ENCODE measurements around the gene POLR1D. TPM values are rescaled to one million over a fixed set of nuclear protein-coding genes. Genes with fewer than 3 reads are reported as not detected.

POLR1D gene
- total RNA-seq, 1 donor from 2014 or later, result 75.2 TPM

- H3K27me3 Mint-ChIP-seq (ENCODE audit: low read depth), result no peaks in the 10 kb centered on the region
- peak overlapping the region; percentile 5 for H3K27ac Mint-ChIP-seq (ENCODE audit: unreplicated experiment)
- H3K4me1 Mint-ChIP-seq (ENCODE audit: low read depth), result peaks cover 30% of the 10 kb centered on the region
- H3K4me3 Mint-ChIP-seq (ENCODE audit: unreplicated experiment), result no peak overlapping the region
- peaks cover 2% of the 10 kb centered on the region for H3K36me3 Mint-ChIP-seq (ENCODE audit: low read depth)
- no peak for DNase-seq (ENCODE audit: low spot score)
- no peak for TF ChIP-seq CTCF (IDR thresholded peaks at IDR 0.05)
- H3K9me3 Mint-ChIP-seq (ENCODE audit: low read depth), result no peaks in the 10 kb centered on the region
Measured at GRCh38 chr13:27657724-27658123, 36.0 kb downstream of the POLR1D start.

- Mint-ChIP-seq H3K36me3 (ENCODE audit: low read depth) (peaks cover 2% of the 10 kb centered on the region), H3K4me3 (ENCODE audit: unreplicated experiment) (no peak overlapping the region), H3K27ac (ENCODE audit: unreplicated experiment) (peak overlapping the region; percentile 67), H3K27me3 (ENCODE audit: low read depth) (no peaks in the 10 kb centered on the region), H3K4me1 (ENCODE audit: low read depth) (peaks cover 30% of the 10 kb centered on the region), H3K9me3 (ENCODE audit: low read depth) (no peaks in the 10 kb centered on the region)
- no peak for DNase-seq (ENCODE audit: low spot score)
- TF ChIP-seq CTCF (IDR thresholded peaks at IDR 0.05), result no peak
Measured at GRCh38 chr13:27658546-27658945, 36.9 kb downstream of the POLR1D start.

GRCh38 chr13:27659145-27659865 is 37.6 kb downstream of the POLR1D start:
- DNase-seq (ENCODE audit: low spot score), result no peak
- Mint-ChIP-seq H3K27me3 (ENCODE audit: low read depth) (no peaks in the 10 kb centered on the region), H3K9me3 (ENCODE audit: low read depth) (no peaks in the 10 kb centered on the region), H3K4me1 (ENCODE audit: low read depth) (peaks cover 30% of the 10 kb centered on the region), H3K36me3 (ENCODE audit: low read depth) (peaks cover 4% of the 10 kb centered on the region), H3K4me3 (ENCODE audit: unreplicated experiment) (no peak overlapping the region), H3K27ac (ENCODE audit: unreplicated experiment) (no peak overlapping the region)
- TF ChIP-seq CTCF (IDR thresholded peaks at IDR 0.05), result no peak

- Mint-ChIP-seq H3K27me3 (ENCODE audit: low read depth) (no peaks in the 10 kb centered on the region), H3K4me1 (ENCODE audit: low read depth) (peaks cover 30% of the 10 kb centered on the region), H3K4me3 (ENCODE audit: unreplicated experiment) (no peak overlapping the region), H3K27ac (ENCODE audit: unreplicated experiment) (no peak overlapping the region), H3K9me3 (ENCODE audit: low read depth) (no peaks in the 10 kb centered on the region), H3K36me3 (ENCODE audit: low read depth) (peaks cover 7% of the 10 kb centered on the region)
- TF ChIP-seq CTCF (IDR thresholded peaks at IDR 0.05), result no peak
- DNase-seq (ENCODE audit: low spot score), result no peak
Measured at GRCh38 chr13:27660511-27660910, 38.8 kb downstream of the POLR1D start.

- peaks cover 30% of the 10 kb centered on the region for H3K4me1 Mint-ChIP-seq (ENCODE audit: low read depth)
Measured at GRCh38 chr13:27661017-27661416, 39.3 kb downstream of the POLR1D start.

More at GRCh38 chr13:27661017-27661416, 39.3 kb downstream of the POLR1D start:
- Mint-ChIP-seq H3K27ac (ENCODE audit: unreplicated experiment) (no peak overlapping the region), H3K36me3 (ENCODE audit: low read depth) (peaks cover 8% of the 10 kb centered on the region), H3K9me3 (ENCODE audit: low read depth) (no peaks in the 10 kb centered on the region), H3K4me3 (ENCODE audit: unreplicated experiment) (no peak overlapping the region), H3K27me3 (ENCODE audit: low read depth) (no peaks in the 10 kb centered on the region)
- TF ChIP-seq CTCF (IDR thresholded peaks at IDR 0.05), result no peak
- no peak for DNase-seq (ENCODE audit: low spot score)
